HL-60/S4 treated with retinoic acid at 250 ng/mL for 4 days and 3 days (cell line): ENCODE results near the gene RNF113B.

Source experiments
- in situ Hi-C: fragments of 300-500 bp; cut with MboI; formaldehyde crosslinking; loops from 2 replicates; pipeline ENCODE4 v1.7.0; 2022; ENCODE audit warnings: low sequenced_read_pairs

The RNF113B gene

GRCh38 chr13:98175043-98175442, 2.0 kb downstream of the RNF113B start:
- in situ Hi-C loops = no loop called here

- in situ Hi-C loops = no loop called here
Measured at GRCh38 chr13:98174307-98174706, 2.8 kb downstream of the RNF113B start.

- in situ Hi-C loops = no loop called here
Measured at GRCh38 chr13:98173431-98174152, 3.5 kb downstream of the RNF113B start.

- in situ Hi-C loops = no loop called here
Measured at GRCh38 chr13:98172590-98173422, 4.3 kb downstream of the RNF113B start.

GRCh38 chr13:98171900-98172589, 5.0 kb downstream of the RNF113B start:
- in situ Hi-C loops = no loop called here

GRCh38 chr13:98169331-98169730, 7.7 kb downstream of the RNF113B start:
- in situ Hi-C loops = no loop called here

GRCh38 chr13:98162935-98163334, 14.1 kb downstream of the RNF113B start:
- in situ Hi-C loops = no loop called here

GRCh38 chr13:98158172-98158899, 18.7 kb downstream of the RNF113B start:
- in situ Hi-C loops = no loop called here

GRCh38 chr13:98157609-98158008, 19.5 kb downstream of the RNF113B start:
- in situ Hi-C loops = no loop called here

GRCh38 chr13:98157188-98157587, 19.9 kb downstream of the RNF113B start:
- in situ Hi-C loops = no loop called here

- in situ Hi-C loops = no loop called here
Measured at GRCh38 chr13:98156259-98156658, 20.8 kb downstream of the RNF113B start.

GRCh38 chr13:98155475-98156109, 21.5 kb downstream of the RNF113B start:
- in situ Hi-C loops = no loop called here

GRCh38 chr13:98150832-98151479, 26.1 kb downstream of the RNF113B start:
- in situ Hi-C loops = no loop called here

- in situ Hi-C loops = no loop called here
Measured at GRCh38 chr13:98147521-98147920, 29.5 kb downstream of the RNF113B start.

GRCh38 chr13:98144801-98145350, 32.2 kb downstream of the RNF113B start:
- in situ Hi-C loops = no loop called here

GRCh38 chr13:98144027-98144741, 32.9 kb downstream of the RNF113B start:
- in situ Hi-C loops = no loop called here

GRCh38 chr13:98143601-98144026, 33.5 kb downstream of the RNF113B start:
- in situ Hi-C loops = no loop called here

- in situ Hi-C loops = no loop called here
Measured at GRCh38 chr13:98143157-98143553, 33.9 kb downstream of the RNF113B start.
